GM19438 (cell line): Measurements from ENCODE around the gene RPS6KA4.

Experiments
- ATAC-seq: cut with Tn5 transposase; IDR thresholded peaks from one replicate; pipeline ENCODE4 v1.9.1; 2021; ENCODE audit warnings: low read depth; ENCODE audit not compliant: unreplicated experiment

RPS6KA4 gene

GRCh38 chr11:64384028-64384737 is 25.2 kb downstream of the RPS6KA4 start:
- ATAC-seq: no peak

- no peak for ATAC-seq
Observed at GRCh38 chr11:64384981-64385944, 26.3 kb downstream of the RPS6KA4 start.

GRCh38 chr11:64385945-64386704 is 27.2 kb downstream of the RPS6KA4 start:
- no peak for ATAC-seq

- ATAC-seq: no peak
Observed at GRCh38 chr11:64387916-64388315, 29.0 kb downstream of the RPS6KA4 start.

GRCh38 chr11:64388894-64389293 is 29.9 kb downstream of the RPS6KA4 start:
- ATAC-seq: no peak

- no peak for ATAC-seq
Observed at GRCh38 chr11:64389851-64390250, 30.9 kb downstream of the RPS6KA4 start.

- no peak for ATAC-seq
Observed at GRCh38 chr11:64390558-64390957, 31.6 kb downstream of the RPS6KA4 start.

GRCh38 chr11:64391839-64392238 is 32.9 kb downstream of the RPS6KA4 start:
- ATAC-seq: no peak

GRCh38 chr11:64395545-64396078 is 36.6 kb downstream of the RPS6KA4 start:
- no peak for ATAC-seq

- no peak for ATAC-seq
Observed at GRCh38 chr11:64396079-64396591, 37.2 kb downstream of the RPS6KA4 start.

- ATAC-seq: no peak
Observed at GRCh38 chr11:64400102-64400501, 41.1 kb downstream of the RPS6KA4 start.

GRCh38 chr11:64400667-64401066 is 41.7 kb downstream of the RPS6KA4 start:
- ATAC-seq: no peak

GRCh38 chr11:64401775-64402174 is 42.8 kb downstream of the RPS6KA4 start:
- no peak for ATAC-seq

- ATAC-seq: no peak
Observed at GRCh38 chr11:64403106-64403505, 44.1 kb downstream of the RPS6KA4 start.

- no peak for ATAC-seq
Observed at GRCh38 chr11:64406221-64406946, 47.4 kb downstream of the RPS6KA4 start.

GRCh38 chr11:64407221-64407620 is 48.3 kb downstream of the RPS6KA4 start:
- no peak for ATAC-seq

- no peak for ATAC-seq
Observed at GRCh38 chr11:64407630-64408029, 48.7 kb downstream of the RPS6KA4 start.

GRCh38 chr11:64409278-64409677 is 50.3 kb downstream of the RPS6KA4 start:
- no peak for ATAC-seq

GRCh38 chr11:64409707-64410403 is 50.9 kb downstream of the RPS6KA4 start:
- no peak for ATAC-seq
